Effector memory CD4-positive, alpha-beta T cell (primary cell): ENCODE data around the gene NEK3.
"Not testable (repeated sequence)": the region's sequence is repeated elsewhere in the genome, so short reads cannot be mapped to it uniquely, and the experiment has no call there.

Source experiments
- DNase-seq, 3 donors: peaks; one replicate each; pipeline ENCODE4 v3.0.0-alpha.2; 2020
- H3K27ac ChIP-seq: 2 replicates; pipeline ENCODE4 v1.7.0; 2013; ENCODE audit warnings: mild to moderate bottlenecking, low read length, moderate library complexity; ENCODE audit not compliant: insufficient read depth, poor library complexity, severe bottlenecking
- H3K27me3 ChIP-seq: replicated peaks from 2 replicates; pipeline ENCODE4 v1.7.0; 2013; ENCODE audit warnings: mild to moderate bottlenecking, low read length; ENCODE audit not compliant: insufficient read depth, control insufficient read depth, poor library complexity, severe bottlenecking
- H3K36me3 ChIP-seq: 2 replicates; pipeline ENCODE4 v1.7.0; 2013; ENCODE audit warnings: mild to moderate bottlenecking, low read length, moderate library complexity; ENCODE audit not compliant: control insufficient read depth, insufficient read depth
- H3K4me1 ChIP-seq: 2 replicates; pipeline ENCODE4 v1.7.0; 2013; ENCODE audit warnings: low read length, mild to moderate bottlenecking; ENCODE audit not compliant: control insufficient read depth, insufficient read depth, poor library complexity, severe bottlenecking
- H3K4me3 ChIP-seq: 2 replicates; pipeline ENCODE4 v1.7.0; 2013; ENCODE audit warnings: low read length, low read depth, mild to moderate bottlenecking; ENCODE audit not compliant: insufficient read depth, poor library complexity, severe bottlenecking
- H3K9me3 ChIP-seq: 2 replicates; pipeline ENCODE4 v1.7.0; 2013; ENCODE audit warnings: mild to moderate bottlenecking, low read length, moderate library complexity; ENCODE audit not compliant: control insufficient read depth

Gene NEK3

DNA sequence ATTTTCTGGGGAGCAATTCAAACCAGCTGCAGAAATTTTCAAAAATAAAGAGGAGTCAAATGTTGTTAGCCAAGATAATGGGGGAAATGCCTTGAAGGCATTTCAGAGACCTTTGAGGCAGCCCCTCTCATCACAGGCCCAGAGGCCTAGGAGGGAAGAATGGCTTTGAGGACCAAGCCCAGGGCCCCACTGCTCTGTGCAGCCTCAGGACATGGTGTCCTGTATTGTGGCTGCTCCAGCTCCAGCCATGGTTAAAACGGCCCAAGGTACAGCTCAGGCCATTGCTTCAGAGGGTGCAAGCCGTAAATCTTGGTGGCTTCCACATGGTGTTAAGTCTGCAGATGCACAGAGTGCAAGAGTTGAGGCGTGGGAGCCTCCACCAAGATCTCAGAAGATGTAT, 62.6 kb downstream of the NEK3 start:
- Histone ChIP-seq H3K27ac (no peak overlapping the region), H3K4me3 (no peak overlapping the region), H3K9me3 (no peaks in the 10 kb centered on the region), H3K36me3 (no peaks in the 10 kb centered on the region), H3K4me1 (no peaks in the 10 kb centered on the region), H3K27me3 (no peaks in the 10 kb centered on the region)
- DNase-seq, result no peak

DNA sequence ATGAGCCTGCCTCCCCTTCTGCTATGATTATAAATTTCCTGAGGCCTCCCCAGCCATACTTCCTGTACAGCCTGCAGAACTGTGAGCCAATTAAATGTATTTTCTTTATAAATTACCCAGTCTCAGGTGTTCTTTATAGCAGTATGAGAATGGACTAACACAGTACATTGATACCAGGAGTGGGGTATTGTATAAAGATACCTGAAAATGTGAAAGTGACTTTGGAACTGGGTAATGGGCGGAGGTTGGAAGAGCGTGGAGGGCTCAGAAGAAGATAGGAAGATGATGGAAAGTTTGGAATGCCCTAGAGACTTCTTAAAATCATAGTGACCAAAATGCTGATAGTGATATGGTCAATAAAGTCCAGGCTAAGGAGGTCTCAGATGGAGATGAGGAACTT, 63.3 kb downstream of the NEK3 start:
- H3K4me1 ChIP-seq, result no peaks in the 10 kb centered on the region
- no peak for DNase-seq
- H3K27me3 ChIP-seq, result no peaks in the 10 kb centered on the region
- H3K27ac ChIP-seq, result no peak overlapping the region
- no peak overlapping the region for H3K4me3 ChIP-seq
- H3K9me3 ChIP-seq, result no peaks in the 10 kb centered on the region
- H3K36me3 ChIP-seq, result no peaks in the 10 kb centered on the region

DNA sequence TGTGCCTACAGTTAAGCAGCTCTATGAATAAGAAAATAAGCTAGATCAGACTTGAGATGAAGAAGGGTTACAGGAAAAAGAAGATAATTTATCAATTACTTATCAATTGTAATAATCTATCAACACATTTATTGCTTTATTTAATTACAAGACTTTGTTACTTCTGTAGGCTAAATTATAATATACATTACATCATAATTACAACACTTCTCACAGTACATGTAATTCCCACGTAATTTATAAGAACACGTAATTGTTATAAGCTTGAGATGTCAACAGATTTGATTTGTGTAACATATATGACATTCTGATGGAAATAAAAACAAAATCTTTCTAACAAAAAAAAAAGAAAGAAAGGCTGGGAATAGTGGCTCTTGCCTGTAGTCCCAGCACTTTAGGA, 67.3 kb downstream of the NEK3 start:
- Histone ChIP-seq H3K36me3 (no peaks in the 10 kb centered on the region), H3K4me3 (no peak overlapping the region), H3K4me1 (no peaks in the 10 kb centered on the region), H3K27me3 (no peaks in the 10 kb centered on the region), H3K9me3 (no peaks in the 10 kb centered on the region), H3K27ac (no peak overlapping the region)
- DNase-seq, result no peak

DNA sequence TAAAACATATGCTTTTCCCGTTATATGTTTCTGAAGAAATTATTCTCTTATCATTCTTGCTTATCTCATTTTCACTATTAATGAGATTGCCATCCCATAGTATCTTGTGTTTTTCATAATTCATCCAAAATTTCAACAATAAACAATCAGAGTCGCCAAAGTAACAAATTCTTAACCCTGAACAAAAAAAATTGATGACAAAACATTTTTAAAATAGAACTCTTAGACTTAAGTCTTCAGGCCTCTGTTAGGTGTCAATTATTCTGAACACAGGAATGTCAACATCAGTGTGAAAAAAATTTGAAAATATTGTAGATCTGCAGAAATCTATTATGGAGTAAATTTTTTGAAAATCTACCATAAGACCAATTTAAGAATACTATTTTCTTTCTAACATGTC, 67.9 kb downstream of the NEK3 start:
- Histone ChIP-seq H3K4me1 (no peaks in the 10 kb centered on the region), H3K27ac (no peak overlapping the region), H3K9me3 (no peaks in the 10 kb centered on the region), H3K27me3 (no peaks in the 10 kb centered on the region), H3K4me3 (no peak overlapping the region), H3K36me3 (no peaks in the 10 kb centered on the region)
- DNase-seq, result no peak

DNA sequence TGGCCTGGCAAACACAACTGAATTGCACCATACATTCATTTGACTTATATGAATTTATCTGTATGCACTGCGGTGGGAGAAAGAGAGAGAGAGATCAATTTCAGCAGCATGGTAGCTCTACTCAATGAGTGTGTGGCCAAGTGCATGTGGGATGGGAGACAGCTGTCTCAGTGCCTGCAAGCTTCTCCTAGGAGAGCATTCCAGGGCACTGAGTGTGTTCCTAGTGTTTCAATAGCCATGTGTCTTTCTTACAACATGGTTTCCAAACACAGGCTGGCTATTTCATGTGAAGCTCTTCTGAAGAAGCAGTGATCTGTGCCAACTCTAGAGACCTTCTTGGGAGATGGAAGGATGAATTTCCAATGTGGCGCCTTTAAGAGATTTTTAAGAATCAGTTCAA, 74.0 kb downstream of the NEK3 start:
- H3K4me1 ChIP-seq, result no peaks in the 10 kb centered on the region
- H3K9me3 ChIP-seq, result no peaks in the 10 kb centered on the region
- no peak for DNase-seq
- no peak overlapping the region for H3K4me3 ChIP-seq
- H3K36me3 ChIP-seq, result no peaks in the 10 kb centered on the region
- no peak overlapping the region for H3K27ac ChIP-seq
- H3K27me3 ChIP-seq, result no peaks in the 10 kb centered on the region

DNA sequence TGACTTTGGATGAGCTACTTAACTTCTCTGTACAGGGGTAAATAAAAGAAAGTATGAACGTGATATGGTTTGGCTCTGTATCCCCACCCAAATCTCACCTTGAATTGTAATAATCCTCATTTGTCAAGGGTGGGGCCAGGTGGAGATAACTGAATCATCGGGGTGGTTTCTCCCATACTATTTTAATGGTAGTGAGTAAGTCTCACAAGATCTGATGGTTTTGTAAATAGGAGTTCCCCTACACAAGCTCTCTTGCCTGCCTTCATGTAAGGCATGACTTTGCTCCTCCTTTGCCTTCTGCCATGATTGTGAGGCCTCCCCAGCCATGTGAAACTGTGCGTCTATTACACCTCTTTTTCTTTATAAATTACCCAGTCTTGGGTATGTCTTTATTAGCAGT, 74.4 kb downstream of the NEK3 start:
- not testable (repeated sequence) for H3K27ac ChIP-seq, H3K4me3 ChIP-seq, H3K4me1 ChIP-seq, H3K9me3 ChIP-seq, H3K36me3 ChIP-seq, DNase-seq, H3K27me3 ChIP-seq
